ENCODE data around the gene C1QTNF6. TPM values are rescaled to one million over a fixed set of nuclear protein-coding genes. Genes with fewer than 3 reads are reported as not detected.

C1QTNF6 gene
- total and polyA plus RNA-seq, 10 of the 15 experiments (the other 5 are each of a cell fraction or from before 2014, with no cell fraction given) = 0.16 to 4.1 (median 1.3) TPM

GRCh38 chr22:37147186-37147990, 40.7 kb downstream of the C1QTNF6 start:
- Histone ChIP-seq H2AFZ (ENCODE audit: control insufficient read depth, low read depth, low read length) (no peak overlapping the region), H3K9me3 (replicated peaks; ENCODE audit: control insufficient read depth, insufficient read depth, low read length) (peaks cover 2% of the 10 kb centered on the region; the same call in 2 of the 3 replicates), H3K36me3 (ENCODE audit: control insufficient read depth in 2 of 2, insufficient read depth in 2 of 2, low read length in 1 of 2) (peaks cover 5 to 17% of the 10 kb centered on the region in 2 experiments), H3K4me1 (ENCODE audit: control insufficient read depth, insufficient read depth, low read length) (peaks cover 17% of the 10 kb centered on the region), H3K9ac (ENCODE audit: control insufficient read depth, insufficient read depth, low read length) (peak overlapping the region; percentile 88), H3K27ac (ENCODE audit: control insufficient read depth, insufficient read depth) (peak overlapping the region; percentile 94), H4K20me1 (ENCODE audit: control insufficient read depth, insufficient read depth) (peaks cover 2% of the 10 kb centered on the region; the same call in 1 of the 2 replicates), H3K79me2 (ENCODE audit: control insufficient read depth, insufficient read depth, low read length) (peaks cover 62% of the 10 kb centered on the region), H3K4me3 (peak overlapping the region; percentile 99), H3K4me2 (ENCODE audit: control insufficient read depth, insufficient read depth) (peak overlapping the region; percentile 82), H3K27me3 (replicated peaks in 1 of 2; ENCODE audit: control insufficient read depth in 2 of 2, insufficient read depth in 2 of 2, low read length in 1 of 2) (no peaks in the 10 kb centered on the region)
- ChIA-PET SMC1A (ENCODE audit: uncharacterized antibody, unreplicated experiment) (interaction anchor here (0.6 to 12.5 kb wide), 13 partner anchors 9 to 69 kb away, joined by 3 to 203 read pairs (median 4); no protein-coding TSS in a partner anchor), POLR2A (interaction anchor here (0.8 to 7.0 kb wide), 7 partner anchors 7 to 97 kb away, joined by 3 to 128 read pairs (median 6); partner anchors contain the start of genes RAC2 and TMPRSS6), CTCF (interaction anchor here (0.5 to 7.1 kb wide), 21 partner anchors 10 to 490 kb away, joined by 3 to 116 read pairs (median 5); no protein-coding TSS in a partner anchor), RAD21 (ENCODE audit: unreplicated experiment) (interaction anchor here (0.8 to 7.9 kb wide), 15 partner anchors 7 to 113 kb away, joined by 3 to 158 read pairs (median 7); no protein-coding TSS in a partner anchor)
- no peak for DNase-seq (ENCODE audit: low read depth, low spot score)
- no peak for ATAC-seq
- FAIRE-seq = no peak
- in situ Hi-C loops (cut with MboI) (no loop called here), intact Hi-C loops (cut with micrococcal nuclease; ENCODE audit: unreplicated experiment) (loop anchor here (5.0 to 10.0 kb wide), 2 partner anchors 47 to 70 kb away; no protein-coding TSS in a partner anchor)
- 22% methylated on average over 12 of the region's 12 CpGs for WGBS (ENCODE audit: insufficient coverage, insufficient replicate concordance, low lambda C conversion rate, missing lambda C conversion rate)
- no TSS peak for BruUV-seq (replicated peaks)
- TF ChIP-seq, protein P1, sequence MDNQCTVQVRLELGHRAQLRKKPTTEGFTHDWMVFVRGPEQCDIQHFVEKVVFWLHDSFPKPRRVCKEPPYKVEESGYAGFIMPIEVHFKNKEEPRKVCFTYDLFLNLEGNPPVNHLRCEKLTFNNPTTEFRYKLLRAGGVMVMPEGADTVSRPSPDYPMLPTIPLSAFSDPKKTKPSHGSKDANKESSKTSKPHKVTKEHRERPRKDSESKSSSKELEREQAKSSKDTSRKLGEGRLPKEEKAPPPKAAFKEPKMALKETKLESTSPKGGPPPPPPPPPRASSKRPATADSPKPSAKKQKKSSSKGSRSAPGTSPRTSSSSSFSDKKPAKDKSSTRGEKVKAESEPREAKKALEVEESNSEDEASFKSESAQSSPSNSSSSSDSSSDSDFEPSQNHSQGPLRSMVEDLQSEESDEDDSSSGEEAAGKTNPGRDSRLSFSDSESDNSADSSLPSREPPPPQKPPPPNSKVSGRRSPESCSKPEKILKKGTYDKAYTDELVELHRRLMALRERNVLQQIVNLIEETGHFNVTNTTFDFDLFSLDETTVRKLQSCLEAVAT (IDR thresholded peaks at IDR 0.05) = no peak
- TF ChIP-seq TCF3 (IDR thresholded peaks at IDR 0.05; ENCODE audit: borderline replicate concordance, insufficient read depth, low read depth, low read length) (no peak), POLR2AphosphoS5 (IDR thresholded peaks at IDR 0.05; ENCODE audit: low read length) (0 out of 2 replicates have a peak, but pooled peaks have one; percentile 6), ZSCAN29 (IDR thresholded peaks at IDR 0.05) (no peak)
- TF ChIP-seq, protein P2, sequence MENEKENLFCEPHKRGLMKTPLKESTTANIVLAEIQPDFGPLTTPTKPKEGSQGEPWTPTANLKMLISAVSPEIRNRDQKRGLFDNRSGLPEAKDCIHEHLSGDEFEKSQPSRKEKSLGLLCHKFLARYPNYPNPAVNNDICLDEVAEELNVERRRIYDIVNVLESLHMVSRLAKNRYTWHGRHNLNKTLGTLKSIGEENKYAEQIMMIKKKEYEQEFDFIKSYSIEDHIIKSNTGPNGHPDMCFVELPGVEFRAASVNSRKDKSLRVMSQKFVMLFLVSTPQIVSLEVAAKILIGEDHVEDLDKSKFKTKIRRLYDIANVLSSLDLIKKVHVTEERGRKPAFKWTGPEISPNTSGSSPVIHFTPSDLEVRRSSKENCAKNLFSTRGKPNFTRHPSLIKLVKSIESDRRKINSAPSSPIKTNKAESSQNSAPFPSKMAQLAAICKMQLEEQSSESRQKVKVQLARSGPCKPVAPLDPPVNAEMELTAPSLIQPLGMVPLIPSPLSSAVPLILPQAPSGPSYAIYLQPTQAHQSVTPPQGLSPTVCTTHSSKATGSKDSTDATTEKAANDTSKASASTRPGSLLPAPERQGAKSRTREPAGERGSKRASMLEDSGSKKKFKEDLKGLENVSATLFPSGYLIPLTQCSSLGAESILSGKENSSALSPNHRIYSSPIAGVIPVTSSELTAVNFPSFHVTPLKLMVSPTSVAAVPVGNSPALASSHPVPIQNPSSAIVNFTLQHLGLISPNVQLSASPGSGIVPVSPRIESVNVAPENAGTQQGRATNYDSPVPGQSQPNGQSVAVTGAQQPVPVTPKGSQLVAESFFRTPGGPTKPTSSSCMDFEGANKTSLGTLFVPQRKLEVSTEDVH (IDR thresholded peaks at IDR 0.05; ENCODE audit: low read depth, partially characterized antibody) = no peak

Data from GM12878 (cell line).